H1 (cell line): ENCODE results near the gene PLIN4. TPM values are rescaled to one million over a fixed set of nuclear protein-coding genes. Genes with fewer than 3 reads are reported as not detected.

Source experiments
- CTCF ChIA-PET: fragments of 300-600 bp; sonication (Branson Sonifier 250); formaldehyde crosslinking; loops from one replicate; lab custom pipeline; 2021; ENCODE audit not compliant: partially characterized antibody; lab: Charles Lee
- POLR2A ChIA-PET: fragments of 300-600 bp; sonication (Branson Sonifier 250); formaldehyde crosslinking; loops from one replicate; lab custom pipeline; 2021; ENCODE audit warnings: inconsistent platforms; ENCODE audit not compliant: partially characterized antibody; lab: Charles Lee
- DNase-seq, 2 experiments: peaks; one replicate each; pipeline versions ENCODE4 v3.0.0 to v3.0.0-alpha.2; 2010 to 2022; ENCODE audit warnings: low spot score in 2 of 2, low read depth in 1 of 2, mixed read lengths in 1 of 2
- FAIRE-seq: peaks from 2 replicates; lab custom pipeline; 2011; peaks lifted over from hg19 to GRCh38; lab: Jason Lieb, UNC
- H2AFZ ChIP-seq: 2 replicates; pipeline ENCODE4 v1.8.1; 2012; ENCODE audit warnings: low read length, inconsistent platforms
- H2AK5ac ChIP-seq: 2 replicates; pipeline ENCODE4 v1.6.1; 2013; ENCODE audit warnings: low read depth, low read length
- H2BK120ac ChIP-seq: replicated peaks from 2 replicates; pipeline ENCODE3; 2013; ENCODE audit warnings: low read depth, low read length, inconsistent platforms
- H2BK12ac ChIP-seq: 2 replicates; pipeline ENCODE4 v1.6.1; 2013; ENCODE audit warnings: low read depth, low read length
- H2BK15ac ChIP-seq: 2 replicates; pipeline ENCODE4 v1.6.1; 2013; ENCODE audit warnings: low read length
- H2BK20ac ChIP-seq: 2 replicates; pipeline ENCODE4 v1.6.1; 2013; ENCODE audit warnings: low read length
- H2BK5ac ChIP-seq: 2 replicates; pipeline ENCODE4 v1.6.1; 2013; ENCODE audit warnings: low read depth, low read length
- H3K14ac ChIP-seq: 2 replicates; pipeline ENCODE4 v1.6.1; 2013; ENCODE audit warnings: inconsistent platforms; ENCODE audit not compliant: insufficient read length
- H3K18ac ChIP-seq: 2 replicates; pipeline ENCODE4 v1.6.1; 2013; ENCODE audit warnings: low read length; ENCODE audit errors: extremely low read depth
- H3K23ac ChIP-seq: 2 replicates; pipeline ENCODE4 v1.6.1; 2013; ENCODE audit warnings: inconsistent platforms; ENCODE audit not compliant: insufficient read length
- H3K23me2 ChIP-seq: 2 replicates; pipeline ENCODE4 v1.6.1; 2013; ENCODE audit warnings: low read depth, low read length
- H3K27ac ChIP-seq: 2 replicates; pipeline ENCODE4 v1.6.1; 2011; ENCODE audit warnings: low read depth, low read length, inconsistent platforms
- H3K27me3 ChIP-seq, 4 experiments: replicated peaks in 1 of 4; 1 replicate in 1 of 4; 2 replicates in 3 of 4; pipeline versions ENCODE4 v1.6.1 to v1.8.1; 2011 to 2013; ENCODE audit warnings: low read length in 3 of 4, mild to moderate bottlenecking in 3 of 4, inconsistent platforms in 2 of 4, mixed read lengths in 2 of 4, moderate library complexity in 1 of 4; ENCODE audit not compliant: control insufficient read depth in 3 of 4, insufficient read depth in 3 of 4; ENCODE audit errors: extremely low read depth in 1 of 4
- H3K36me3 ChIP-seq, 4 experiments: 2 replicates each; pipeline versions ENCODE4 v1.6.1 to v1.8.1; 2011 to 2013; ENCODE audit warnings: mild to moderate bottlenecking in 4 of 4, low read length in 3 of 4, moderate library complexity in 2 of 4, control low read depth in 1 of 4, inconsistent platforms in 1 of 4; ENCODE audit not compliant: insufficient read depth in 4 of 4, control insufficient read depth in 2 of 4
- H3K4ac ChIP-seq: replicated peaks from 2 replicates; pipeline ENCODE3; 2013; ENCODE audit warnings: low read length, low read depth, mixed read lengths, inconsistent platforms; ENCODE audit not compliant: insufficient read length
- H3K4me1 ChIP-seq, 4 experiments: replicated peaks in 1 of 4; 1 replicate in 1 of 4; 2 replicates in 3 of 4; pipeline versions ENCODE4 v1.6.1 to v1.8.1; 2011 to 2013; ENCODE audit warnings: low read length in 3 of 4, inconsistent platforms in 2 of 4, mixed read lengths in 1 of 4; ENCODE audit not compliant: insufficient read depth in 4 of 4, control insufficient read depth in 3 of 4
- H3K4me2 ChIP-seq, 2 experiments: 2 replicates each; pipeline versions ENCODE4 v1.6.1 to v1.8.1; 2011 to 2013; ENCODE audit warnings: low read depth in 2 of 2, low read length in 2 of 2, control low read depth in 1 of 2, inconsistent platforms in 1 of 2, mild to moderate bottlenecking in 1 of 2; ENCODE audit not compliant: insufficient read depth in 1 of 2
- H3K4me3 ChIP-seq, 4 experiments: fragments of 200-600, 300-600 bp in 1 of 4; sonication (generic), shearing (Covaris generic), sonication (Bioruptor Twin) in 1 of 4; 2 replicates each; pipeline versions ENCODE4 v1.5.1 to v1.8.1; 2011 to 2016; ENCODE audit warnings: low read length in 4 of 4, low read depth in 3 of 4, control low read depth in 2 of 4, inconsistent platforms in 2 of 4, mild to moderate bottlenecking in 2 of 4, mixed read lengths in 1 of 4, moderate library complexity in 1 of 4; ENCODE audit not compliant: insufficient read depth in 2 of 4; ENCODE audit errors: extremely low read depth in 1 of 4
- H3K56ac ChIP-seq: replicated peaks from 2 replicates; pipeline ENCODE3; 2013; ENCODE audit warnings: low read depth, mild to moderate bottlenecking, mixed read lengths, low read length, inconsistent platforms; ENCODE audit not compliant: insufficient read length
- H3K79me1 ChIP-seq: 2 replicates; pipeline ENCODE4 v1.6.1; 2013; ENCODE audit warnings: low read depth, low read length, control low read depth
- H3K79me2 ChIP-seq, 2 experiments: 2 replicates each; pipeline versions ENCODE4 v1.6.1 to v1.8.1; 2012 to 2013; ENCODE audit warnings: low read length in 2 of 2, mild to moderate bottlenecking in 2 of 2, inconsistent platforms in 1 of 2; ENCODE audit not compliant: insufficient read depth in 2 of 2, control insufficient read depth in 1 of 2
- H3K9ac ChIP-seq, 4 experiments: replicated peaks in 1 of 4; 1 replicate in 1 of 4; 2 replicates in 3 of 4; pipeline versions ENCODE4 v1.6.1 to v1.8.1; 2011 to 2013; ENCODE audit warnings: low read depth in 3 of 4, low read length in 3 of 4, control low read depth in 2 of 4, mild to moderate bottlenecking in 2 of 4, moderate library complexity in 2 of 4, inconsistent platforms in 1 of 4; ENCODE audit errors: extremely low read depth in 1 of 4
- H3K9me3 ChIP-seq, 2 experiments: 2 replicates each; pipeline versions ENCODE4 v1.6.1 to v1.8.1; 2012 to 2013; ENCODE audit warnings: mild to moderate bottlenecking in 2 of 2, moderate library complexity in 2 of 2, control low read depth in 1 of 2, inconsistent platforms in 1 of 2, low read depth in 1 of 2, low read length in 1 of 2, mixed read lengths in 1 of 2; ENCODE audit not compliant: insufficient read depth in 2 of 2
- H4K20me1 ChIP-seq, 2 experiments: replicated peaks in 1 of 2; 2 replicates each; pipeline versions ENCODE3 to v1.8.1; 2011 to 2013; ENCODE audit warnings: inconsistent platforms in 2 of 2, low read length in 2 of 2, mild to moderate bottlenecking in 1 of 2; ENCODE audit not compliant: insufficient read depth in 2 of 2, control insufficient read depth in 1 of 2
- H4K5ac ChIP-seq: 2 replicates; pipeline ENCODE4 v1.6.1; 2013; ENCODE audit warnings: low read length, low read depth, mixed read lengths, inconsistent platforms; ENCODE audit not compliant: insufficient read length
- H4K8ac ChIP-seq: 2 replicates; pipeline ENCODE4 v1.8.0; 2013; ENCODE audit warnings: mild to moderate bottlenecking, moderate library complexity, low read length, inconsistent platforms; ENCODE audit not compliant: insufficient read depth; ENCODE audit errors: extremely low read depth
- H4K91ac ChIP-seq: replicated peaks from 2 replicates; pipeline ENCODE3; 2013; ENCODE audit warnings: low read length, mixed read lengths, inconsistent platforms; ENCODE audit not compliant: insufficient read length
- CBX8 ChIP-seq: fragments of 300-800, 300-1000 bp; sonication (generic); IDR thresholded peaks from 2 replicates; pipeline ENCODE4 v1.7.1; 2016; ENCODE audit warnings: low read depth, low read length, borderline replicate concordance
- CTBP2 ChIP-seq: IDR thresholded peaks from 2 replicates; pipeline ENCODE4 v1.7.0; 2011; ENCODE audit warnings: borderline replicate concordance, mild to moderate bottlenecking, moderate library complexity, mixed read lengths, low read length; ENCODE audit not compliant: insufficient read depth, insufficient read length
- CTCF ChIP-seq, 3 experiments: IDR thresholded peaks; 1 replicate in 2 of 3; 2 replicates in 1 of 3; pipeline versions ENCODE4 v1.5.1 to v1.6.1; 2011; ENCODE audit warnings: low read length in 3 of 3, mild to moderate bottlenecking in 3 of 3, inconsistent platforms in 2 of 3, low read depth in 1 of 3, moderate library complexity in 1 of 3; ENCODE audit not compliant: insufficient read depth in 1 of 3; ENCODE audit errors: control extremely low read depth in 1 of 3
- GABPA ChIP-seq: IDR thresholded peaks from 2 replicates; pipeline ENCODE4 v1.6.1; 2011; ENCODE audit warnings: mild to moderate bottlenecking, low read length, moderate library complexity, borderline replicate concordance; ENCODE audit not compliant: insufficient read depth
- POLR2A ChIP-seq, 2 experiments: IDR thresholded peaks; 1 replicate in 1 of 2; 2 replicates in 1 of 2; pipeline ENCODE4 v1.6.1; 2011; ENCODE audit warnings: low read depth in 2 of 2, low read length in 2 of 2, mild to moderate bottlenecking in 2 of 2; ENCODE audit errors: control extremely low read depth in 1 of 2
- POLR2AphosphoS5 ChIP-seq: IDR thresholded peaks from 2 replicates; pipeline ENCODE4 v1.6.1; 2011; ENCODE audit warnings: low read depth, low read length
- RFX5 ChIP-seq: IDR thresholded peaks from 2 replicates; pipeline ENCODE4 v1.6.1; 2011; ENCODE audit warnings: low read depth, low read length, improper control_type of control experiment, borderline replicate concordance
- SIRT6 ChIP-seq: IDR thresholded peaks from one replicate; pipeline ENCODE4 v1.7.1; 2012; ENCODE audit warnings: low read length, inconsistent platforms
- WGBS, 2 experiments: shearing (Covaris generic) in 1 of 2; methylation state at CpG; one replicate each; pipeline versions ENCODE4 v1.1.6 to v1.1.7; 2013 to 2015; ENCODE audit warnings: low lambda C conversion rate in 2 of 2, mixed read lengths in 2 of 2, inconsistent platforms in 1 of 2, low coverage in 1 of 2, missing lambda C conversion rate in 1 of 2; ENCODE audit not compliant: insufficient replicate concordance in 2 of 2, insufficient coverage in 1 of 2, insufficient read length in 1 of 2; ENCODE audit errors: extremely low coverage in 1 of 2, missing lambda C conversion rate in 1 of 2; 5-methylcytosine and 5-hydroxymethylcytosine counted together
- polyA plus RNA-seq, 7 experiments: library from polyadenylated mRNA; depleted of rRNA in 3 of 7; stranded (reverse) in 5 of 7; unstranded in 2 of 7; fragments of >200 nt in 5 of 7; fragments of 200-250 nt in 2 of 7; gene quantifications; 1 replicate in 5 of 7; 2 replicates in 1 of 7; 4 replicates in 1 of 7; pipeline versions ENCODE4 v1.2.1 to v1.2.3, GENCODE V29; 2011 to 2013; ENCODE audit warnings: missing spikeins in 2 of 7, mixed read lengths in 2 of 7
- total RNA-seq: library from RNA; stranded (reverse); fragmentation: NEBNext Ultra II Directional; extraction: Animal tissue kit (Norgen Biotek cat#: 25700); gene quantifications from 2 replicates; pipeline ENCODE4 v1.2.1, GENCODE V29; 2021

The PLIN4 gene
- total and polyA plus RNA-seq, 2 of the 8 experiments (the other 6 are each of a cell fraction or from before 2014, with no cell fraction given), result 0.35 to 0.45 TPM

DNA sequence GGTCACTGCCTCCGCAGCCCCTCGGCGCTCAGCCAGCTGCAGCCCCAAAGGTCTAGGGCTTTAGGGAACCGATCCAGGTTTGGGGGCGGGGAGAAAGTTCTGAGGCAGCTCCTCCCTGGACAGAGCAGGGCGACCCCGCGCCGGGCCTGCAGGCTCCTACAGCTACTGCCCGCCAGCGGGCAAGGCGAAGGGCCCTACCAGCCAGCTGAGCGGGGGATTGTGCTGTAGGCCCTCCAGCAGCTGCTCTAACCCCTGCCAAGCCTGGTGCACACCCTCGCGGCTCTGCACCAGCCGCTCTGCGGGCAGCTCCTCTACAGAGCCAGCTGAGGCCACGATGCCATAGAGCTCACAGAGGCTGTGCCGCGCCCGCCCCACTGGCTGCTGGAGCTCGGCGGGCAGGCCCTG, 14.0 kb downstream of the PLIN4 start:
- Histone ChIP-seq H3K23me2 (no peaks in the 10 kb centered on the region), H2AFZ (no peak overlapping the region), H3K9ac (no peak overlapping the region), H2BK120ac (no peak overlapping the region), H4K91ac (no peak overlapping the region), H2BK20ac (no peak overlapping the region), H3K4me2 (no peak overlapping the region), H2BK15ac (no peak overlapping the region), H3K56ac (no peak overlapping the region), H3K14ac (no peak overlapping the region), H3K79me2 (no peaks in the 10 kb centered on the region), H2BK12ac (no peak overlapping the region), H2AK5ac (no peak overlapping the region), H3K36me3 (peaks cover 3 to 42% (median 9%) of the 10 kb centered on the region in 4 experiments; a peak in 5 of 8 replicates), H3K18ac (no peak overlapping the region), H2BK5ac (no peak overlapping the region), H4K20me1 (peaks cover 14 to 30% of the 10 kb centered on the region in 2 experiments), H3K4me1 (no peaks in the 10 kb centered on the region), H3K79me1 (peaks cover 2% of the 10 kb centered on the region; the same call in 1 of the 2 replicates), H4K5ac (no peak overlapping the region), H3K23ac (no peak overlapping the region), H3K27me3 (peaks cover 0 to 7% (median 7%) of the 10 kb centered on the region in 4 experiments; a peak in 3 of 7 replicates), H4K8ac (no peak overlapping the region), H3K4me3 (no peak overlapping the region), H3K27ac (no peak overlapping the region), H3K9me3 (no peaks in the 10 kb centered on the region), H3K4ac (no peak overlapping the region)
- WGBS, 2 experiments, result 94% methylated on average over 17 of the region's 23 CpGs; no CpG with 5 or more reads in 1 of the 2 experiments
- DNase-seq (no peak), FAIRE-seq (no peak)
- POLR2A ChIA-PET, result interaction anchor here (1.7 to 3.5 kb wide), 4 partner anchors 10 to 32 kb away, joined by 4 to 19 read pairs (median 14); partner anchors contain the start of genes HDGFL2 and PLIN4
- CTCF ChIA-PET, result interaction anchor here (0.6 to 1.6 kb wide), 5 partner anchors 9 to 27 kb away, joined by 3 to 5 read pairs (median 3); no protein-coding TSS in a partner anchor
- TF ChIP-seq CTCF (IDR thresholded peaks at IDR 0.05; ENCODE audit: control extremely low read depth in 1 of 3, insufficient read depth in 1 of 3, low read depth in 1 of 3, low read length in 3 of 3), result no peak
- no peak for TF ChIP-seq SIRT6
- no peak for TF ChIP-seq CTBP2
- TF ChIP-seq POLR2AphosphoS5, result 0 out of 2 replicates have a peak, but pooled peaks have one; percentile 11
- TF ChIP-seq CBX8, result no peak
- no peak for TF ChIP-seq RFX5
- no peak for TF ChIP-seq GABPA
- TF ChIP-seq POLR2A (IDR thresholded peaks at IDR 0.05; ENCODE audit: control extremely low read depth in 1 of 2, low read depth in 2 of 2, low read length in 2 of 2), result no peak
